ENCODE results near the gene ESPNL.

DNA sequence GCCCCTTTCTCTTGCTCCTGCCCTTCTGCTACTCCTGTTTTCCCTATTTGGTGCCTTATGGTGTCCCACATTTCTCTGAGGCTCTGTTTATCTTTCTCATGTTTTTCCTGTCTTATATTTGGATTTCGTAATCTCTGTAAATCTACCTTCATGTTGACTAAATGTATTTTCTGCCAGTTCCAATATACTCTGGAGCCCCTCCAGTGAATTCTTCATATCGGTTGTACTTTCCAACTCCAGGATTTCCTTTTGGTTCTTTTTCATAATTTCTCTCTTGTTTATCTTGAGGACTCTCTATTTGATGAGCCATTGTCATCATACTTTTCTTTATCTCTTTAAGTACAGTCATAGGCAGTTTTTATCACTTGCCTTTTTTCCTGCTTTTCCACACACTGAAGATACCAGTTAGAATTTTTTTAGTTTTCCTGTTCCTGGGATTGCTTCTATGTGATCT, 20.2 kb upstream of the ESPNL start:
- no peak for TF ChIP-seq EZH2 (optimal IDR thresholded peaks at IDR 0.05; ENCODE audit: low read depth, low read length)
- TF ChIP-seq, protein P1, sequence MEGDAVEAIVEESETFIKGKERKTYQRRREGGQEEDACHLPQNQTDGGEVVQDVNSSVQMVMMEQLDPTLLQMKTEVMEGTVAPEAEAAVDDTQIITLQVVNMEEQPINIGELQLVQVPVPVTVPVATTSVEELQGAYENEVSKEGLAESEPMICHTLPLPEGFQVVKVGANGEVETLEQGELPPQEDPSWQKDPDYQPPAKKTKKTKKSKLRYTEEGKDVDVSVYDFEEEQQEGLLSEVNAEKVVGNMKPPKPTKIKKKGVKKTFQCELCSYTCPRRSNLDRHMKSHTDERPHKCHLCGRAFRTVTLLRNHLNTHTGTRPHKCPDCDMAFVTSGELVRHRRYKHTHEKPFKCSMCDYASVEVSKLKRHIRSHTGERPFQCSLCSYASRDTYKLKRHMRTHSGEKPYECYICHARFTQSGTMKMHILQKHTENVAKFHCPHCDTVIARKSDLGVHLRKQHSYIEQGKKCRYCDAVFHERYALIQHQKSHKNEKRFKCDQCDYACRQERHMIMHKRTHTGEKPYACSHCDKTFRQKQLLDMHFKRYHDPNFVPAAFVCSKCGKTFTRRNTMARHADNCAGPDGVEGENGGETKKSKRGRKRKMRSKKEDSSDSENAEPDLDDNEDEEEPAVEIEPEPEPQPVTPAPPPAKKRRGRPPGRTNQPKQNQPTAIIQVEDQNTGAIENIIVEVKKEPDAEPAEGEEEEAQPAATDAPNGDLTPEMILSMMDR (IDR thresholded peaks at IDR 0.05; ENCODE audit: low read length): no peak
- no peak for TF ChIP-seq EZH2phosphoT487 (IDR thresholded peaks at IDR 0.05; ENCODE audit: low read length)
